ENCODE results near the gene SERPINA6.

SERPINA6 gene

GRCh38 chr14:94368956-94369355 lies 45.8 kb upstream of the SERPINA6 start:
- Histone ChIP-seq H2BK12ac (ENCODE audit: low read length) (peak overlapping the region; percentile 30), H2AK5ac (ENCODE audit: low read length) (no peak overlapping the region), H2AFZ (ENCODE audit: insufficient read depth, low read length, poor library complexity) (no peak overlapping the region), H3K4me1 (ENCODE audit: control insufficient read depth in 1 of 2, insufficient read depth in 2 of 2, low read length in 2 of 2) (peaks cover under 1 to 2% of the 10 kb centered on the region in 2 experiments), H4K8ac (ENCODE audit: low read depth, low read length) (no peak overlapping the region), H3K4ac (ENCODE audit: low read depth, low read length) (no peak overlapping the region), H3K79me1 (ENCODE audit: low read length) (no peaks in the 10 kb centered on the region), H4K12ac (ENCODE audit: low read depth, low read length) (no peak overlapping the region), H3K27me3 (ENCODE audit: insufficient read depth, low read length) (no peaks in the 10 kb centered on the region), H3K9me3 (ENCODE audit: insufficient read depth, low read depth, low read length) (no peaks in the 10 kb centered on the region), H3K79me2 (ENCODE audit: control insufficient read depth, insufficient read depth, low read length, poor library complexity) (no peaks in the 10 kb centered on the region), H4K91ac (ENCODE audit: low read depth, low read length) (no peak overlapping the region), H3K36me3 (ENCODE audit: control insufficient read depth in 1 of 2, insufficient read depth in 2 of 2, low read length in 2 of 2) (no peaks in the 10 kb centered on the region), H2BK5ac (ENCODE audit: low read depth, low read length, poor library complexity) (no peak overlapping the region), H3K4me2 (ENCODE audit: low read length) (no peak overlapping the region), H3K18ac (ENCODE audit: low read length) (no peak overlapping the region), H2BK120ac (ENCODE audit: insufficient read depth, low read length, poor library complexity) (no peak overlapping the region), H3K9ac (ENCODE audit: low read length) (no peak overlapping the region), H3K14ac (ENCODE audit: low read length) (no peak overlapping the region), H3K4me3 (ENCODE audit: low read depth, low read length) (no peak overlapping the region), H3K23ac (ENCODE audit: low read length) (no peak overlapping the region), H3K27ac (ENCODE audit: low read depth, low read length) (no peak overlapping the region)
- DNase-seq: no peak
- WGBS (ENCODE audit: extremely low coverage, insufficient coverage, insufficient read length): no CpG with 5 or more reads among the region's 7 CpGs

GRCh38 chr14:94368243-94368590 lies 45.1 kb upstream of the SERPINA6 start:
- Histone ChIP-seq H3K4me2 (ENCODE audit: low read length) (no peak overlapping the region), H2AK5ac (ENCODE audit: low read length) (no peak overlapping the region), H3K4me3 (ENCODE audit: low read depth, low read length) (no peak overlapping the region), H3K9ac (ENCODE audit: low read length) (no peak overlapping the region), H2BK12ac (ENCODE audit: low read length) (no peak overlapping the region), H3K27ac (ENCODE audit: low read depth, low read length) (no peak overlapping the region), H3K79me2 (ENCODE audit: control insufficient read depth, insufficient read depth, low read length, poor library complexity) (no peaks in the 10 kb centered on the region), H2BK5ac (ENCODE audit: low read depth, low read length, poor library complexity) (no peak overlapping the region), H3K23ac (ENCODE audit: low read length) (no peak overlapping the region), H3K18ac (ENCODE audit: low read length) (no peak overlapping the region), H2BK120ac (ENCODE audit: insufficient read depth, low read length, poor library complexity) (no peak overlapping the region), H4K91ac (ENCODE audit: low read depth, low read length) (no peak overlapping the region), H2AFZ (ENCODE audit: insufficient read depth, low read length, poor library complexity) (no peak overlapping the region), H3K27me3 (ENCODE audit: insufficient read depth, low read length) (no peaks in the 10 kb centered on the region), H4K12ac (ENCODE audit: low read depth, low read length) (no peak overlapping the region), H3K79me1 (ENCODE audit: low read length) (no peaks in the 10 kb centered on the region), H3K4me1 (ENCODE audit: control insufficient read depth in 1 of 2, insufficient read depth in 2 of 2, low read length in 2 of 2) (peaks cover 2% of the 10 kb centered on the region in 2 experiments), H3K9me3 (ENCODE audit: insufficient read depth, low read depth, low read length) (no peaks in the 10 kb centered on the region), H3K36me3 (ENCODE audit: control insufficient read depth in 1 of 2, insufficient read depth in 2 of 2, low read length in 2 of 2) (no peaks in the 10 kb centered on the region), H4K8ac (ENCODE audit: low read depth, low read length) (no peak overlapping the region), H3K14ac (ENCODE audit: low read length) (no peak overlapping the region), H3K4ac (ENCODE audit: low read depth, low read length) (no peak overlapping the region)
- no CpG with 5 or more reads among the region's 3 CpGs for whole genome bisulfite sequencing (ENCODE audit: extremely low coverage, insufficient coverage, insufficient read length)
- no peak for DNase-seq

- Histone ChIP-seq H3K9ac (ENCODE audit: low read length) (no peak overlapping the region), H3K27me3 (ENCODE audit: insufficient read depth, low read length) (no peaks in the 10 kb centered on the region), H3K79me1 (ENCODE audit: low read length) (no peaks in the 10 kb centered on the region), H2AK5ac (ENCODE audit: low read length) (no peak overlapping the region), H3K23ac (ENCODE audit: low read length) (no peak overlapping the region), H2AFZ (ENCODE audit: insufficient read depth, low read length, poor library complexity) (no peak overlapping the region), H3K14ac (ENCODE audit: low read length) (no peak overlapping the region), H2BK120ac (ENCODE audit: insufficient read depth, low read length, poor library complexity) (no peak overlapping the region), H3K9me3 (ENCODE audit: insufficient read depth, low read depth, low read length) (no peaks in the 10 kb centered on the region), H2BK12ac (ENCODE audit: low read length) (no peak overlapping the region), H3K4me2 (ENCODE audit: low read length) (no peak overlapping the region), H2BK5ac (ENCODE audit: low read depth, low read length, poor library complexity) (no peak overlapping the region), H3K4me3 (ENCODE audit: low read depth, low read length) (no peak overlapping the region), H3K36me3 (ENCODE audit: control insufficient read depth in 1 of 2, insufficient read depth in 2 of 2, low read length in 2 of 2) (no peaks in the 10 kb centered on the region), H3K18ac (ENCODE audit: low read length) (no peak overlapping the region), H4K8ac (ENCODE audit: low read depth, low read length) (no peak overlapping the region), H3K27ac (ENCODE audit: low read depth, low read length) (no peak overlapping the region), H4K12ac (ENCODE audit: low read depth, low read length) (no peak overlapping the region), H3K4ac (ENCODE audit: low read depth, low read length) (no peak overlapping the region), H4K91ac (ENCODE audit: low read depth, low read length) (no peak overlapping the region), H3K4me1 (ENCODE audit: control insufficient read depth in 1 of 2, insufficient read depth in 2 of 2, low read length in 2 of 2) (peaks cover 2% of the 10 kb centered on the region in 2 experiments), H3K79me2 (ENCODE audit: control insufficient read depth, insufficient read depth, low read length, poor library complexity) (no peaks in the 10 kb centered on the region)
- DNase-seq: no peak
- no CpG with 5 or more reads among the region's 12 CpGs for WGBS (ENCODE audit: extremely low coverage, insufficient coverage, insufficient read length)
Observed at GRCh38 chr14:94367347-94368242, 44.5 kb upstream of the SERPINA6 start.

- Histone ChIP-seq H2BK12ac (ENCODE audit: low read length) (no peak within 1 kb of the TSS), H4K8ac (ENCODE audit: low read depth, low read length) (no peak within 1 kb of the TSS), H3K79me2 (ENCODE audit: control insufficient read depth, insufficient read depth, low read length, poor library complexity) (no peaks in the 10 kb centered on the region), H3K36me3 (ENCODE audit: control insufficient read depth in 1 of 2, insufficient read depth in 2 of 2, low read length in 2 of 2) (no peaks in the 10 kb centered on the region), H3K9me3 (ENCODE audit: insufficient read depth, low read depth, low read length) (no peaks in the 10 kb centered on the region), H2AFZ (ENCODE audit: insufficient read depth, low read length, poor library complexity) (no peak within 1 kb of the TSS), H3K4me1 (ENCODE audit: control insufficient read depth in 1 of 2, insufficient read depth in 2 of 2, low read length in 2 of 2) (peaks cover 2% of the 10 kb centered on the region in 2 experiments), H3K14ac (ENCODE audit: low read length) (no peak within 1 kb of the TSS), H3K27ac (ENCODE audit: low read depth, low read length) (no peak within 1 kb of the TSS), H3K4ac (ENCODE audit: low read depth, low read length) (no peak within 1 kb of the TSS), H4K91ac (ENCODE audit: low read depth, low read length) (no peak within 1 kb of the TSS), H4K12ac (ENCODE audit: low read depth, low read length) (no peak within 1 kb of the TSS), H3K18ac (ENCODE audit: low read length) (no peak within 1 kb of the TSS), H3K23ac (ENCODE audit: low read length) (no peak within 1 kb of the TSS), H2BK5ac (ENCODE audit: low read depth, low read length, poor library complexity) (no peak within 1 kb of the TSS), H3K4me2 (ENCODE audit: low read length) (no peak within 1 kb of the TSS), H3K79me1 (ENCODE audit: low read length) (no peaks in the 10 kb centered on the region), H3K9ac (ENCODE audit: low read length) (no peak within 1 kb of the TSS), H3K27me3 (ENCODE audit: insufficient read depth, low read length) (no peaks in the 10 kb centered on the region), H2AK5ac (ENCODE audit: low read length) (no peak within 1 kb of the TSS), H3K4me3 (ENCODE audit: low read depth, low read length) (no peak within 1 kb of the TSS), H2BK120ac (ENCODE audit: insufficient read depth, low read length, poor library complexity) (no peak within 1 kb of the TSS)
- DNase-seq: peak in 1 of 2 donors; percentile 32
- WGBS (ENCODE audit: extremely low coverage, insufficient coverage, insufficient read length): no CpG with 5 or more reads among the region's 14 CpGs
Observed at GRCh38 chr14:94366146-94366915, 43.2 kb upstream of the SERPINA6 start, which contains the start of gene SERPINA2. SERPINA2 (minus strand) TSS chr14:94366698.

All from trophoblast cell (in vitro differentiated cells and primary cell).